Ascending aorta (tissue), 2 donors: ENCODE measurements around the gene NTSR1. TPM values are rescaled to one million over a fixed set of nuclear protein-coding genes. Genes with fewer than 3 reads are reported as not detected.

Experiments
- DNase-seq, 2 donors: peaks; one replicate each; pipeline ENCODE4 v3.0.0-alpha.2; 2019; ENCODE audit warnings: low spot score in 2 of 2
- H3K27ac ChIP-seq, 2 donors: fragments of 200-600 bp; sonication (generic); one replicate each; pipeline ENCODE4 v1.5.1; 2016 to 2017; ENCODE audit warnings: mild to moderate bottlenecking in 1 of 2
- H3K27me3 ChIP-seq: fragments of 200-600 bp; sonication (generic); one replicate; pipeline ENCODE4 v1.5.1; 2017
- H3K36me3 ChIP-seq, 2 donors: fragments of 200-600 bp; sonication (generic); one replicate each; pipeline ENCODE4 v1.5.1; 2016
- H3K4me1 ChIP-seq, 2 donors: fragments of 200-600 bp; sonication (generic); one replicate each; pipeline ENCODE4 v1.5.1; 2016 to 2017; ENCODE audit warnings: mild to moderate bottlenecking in 1 of 2
- H3K4me3 ChIP-seq, 2 donors: fragments of 200-600 bp; sonication (generic); one replicate each; pipeline ENCODE4 v1.5.1; 2016 to 2017; ENCODE audit warnings: mild to moderate bottlenecking in 1 of 2
- H3K9me3 ChIP-seq, 2 donors: fragments of 200-600 bp; sonication (generic); one replicate each; pipeline ENCODE4 v1.5.1; 2016
- CTCF ChIP-seq, 3 experiments: fragments of 200-600 bp in 2 of 3; fragments of 450-650 bp in 1 of 3; sonication (generic) in 2 of 3; IDR thresholded peaks; one replicate each; pipeline ENCODE4 v1.5.1; 2016 to 2019; ENCODE audit warnings: antibody characterized with exemption in 3 of 3, mild to moderate bottlenecking in 1 of 3, moderate library complexity in 1 of 3
- intact Hi-C: fragments of 100-400 bp; cut with DNase I; formaldehyde crosslinking; loops from one replicate; pipeline ENCODE4 v1.15.1; 2023
- total RNA-seq: library from RNA; depleted of rRNA; stranded (reverse); fragments of >200 nt; gene quantifications from one replicate; pipeline ENCODE4 v1.1.0, GENCODE V29; 2016

NTSR1 gene
- total RNA-seq, 1 donor from 2014 or later, result not detected

- H3K9me3 ChIP-seq, result no peaks in the 10 kb centered on the region
- DNase-seq, result no peak
- no peak for TF ChIP-seq CTCF (IDR thresholded peaks at IDR 0.05)
- intact Hi-C loops, result no loop called here
- peaks cover 0 to 3% of the 10 kb centered on the region in 2 donors for H3K4me1 ChIP-seq
- H3K27ac ChIP-seq, result no peak overlapping the region
- H3K4me3 ChIP-seq, result no peak overlapping the region
- H3K36me3 ChIP-seq, result no peaks in the 10 kb centered on the region
- no peaks in the 10 kb centered on the region for H3K27me3 ChIP-seq
Measured at GRCh38 chr20:62774762-62775161, 66.1 kb downstream of the NTSR1 start.

- no peak overlapping the region for H3K27ac ChIP-seq
- no peaks in the 10 kb centered on the region for H3K36me3 ChIP-seq
- TF ChIP-seq CTCF (IDR thresholded peaks at IDR 0.05), result no peak
- intact Hi-C loops, result no loop called here
- no peak for DNase-seq
- peaks cover 0 to 3% of the 10 kb centered on the region in 2 donors for H3K4me1 ChIP-seq
- H3K27me3 ChIP-seq, result no peaks in the 10 kb centered on the region
- H3K9me3 ChIP-seq, result no peaks in the 10 kb centered on the region
- no peak overlapping the region for H3K4me3 ChIP-seq
Measured at GRCh38 chr20:62775206-62775605, 66.6 kb downstream of the NTSR1 start.

GRCh38 chr20:62776035-62776691 is 67.5 kb downstream of the NTSR1 start:
- peaks cover 0 to 3% of the 10 kb centered on the region in 2 donors for H3K4me1 ChIP-seq
- DNase-seq, result no peak
- H3K9me3 ChIP-seq, result no peaks in the 10 kb centered on the region
- no peak overlapping the region for H3K4me3 ChIP-seq
- no peaks in the 10 kb centered on the region for H3K27me3 ChIP-seq
- no peaks in the 10 kb centered on the region for H3K36me3 ChIP-seq
- TF ChIP-seq CTCF (IDR thresholded peaks at IDR 0.05), result no peak
- intact Hi-C loops, result no loop called here
- no peak overlapping the region for H3K27ac ChIP-seq

GRCh38 chr20:62776692-62777527 is 68.3 kb downstream of the NTSR1 start:
- intact Hi-C loops, result no loop called here
- no peak for DNase-seq
- H3K4me3 ChIP-seq, result no peak overlapping the region
- H3K27me3 ChIP-seq, result no peaks in the 10 kb centered on the region
- H3K9me3 ChIP-seq, result no peaks in the 10 kb centered on the region
- no peak overlapping the region for H3K27ac ChIP-seq
- no peak for TF ChIP-seq CTCF (IDR thresholded peaks at IDR 0.05)
- peaks cover 0 to 3% of the 10 kb centered on the region in 2 donors for H3K4me1 ChIP-seq
- H3K36me3 ChIP-seq, result no peaks in the 10 kb centered on the region

- Histone ChIP-seq H3K4me1 (peaks cover 0 to 3% of the 10 kb centered on the region in 2 donors), H3K9me3 (no peaks in the 10 kb centered on the region), H3K4me3 (no peak overlapping the region), H3K36me3 (no peaks in the 10 kb centered on the region), H3K27me3 (no peaks in the 10 kb centered on the region), H3K27ac (no peak overlapping the region)
- DNase-seq, result no peak
- intact Hi-C loops, result no loop called here
- TF ChIP-seq CTCF (IDR thresholded peaks at IDR 0.05), result no peak
Measured at GRCh38 chr20:62777528-62777830, 68.8 kb downstream of the NTSR1 start.
